HepG2 (cell line): Measurements from ENCODE around the gene GRHL1. TPM values are rescaled to one million over a fixed set of nuclear protein-coding genes. Genes with fewer than 3 reads are reported as not detected.

Experiments used
- ATAC-seq: fragments of 200-7000 bp; cut with Tn5 transposase; 3 replicates; pipeline ENCODE4 v1.9.1; 2020; ENCODE audit warnings: mild to moderate bottlenecking, moderate library complexity
- BruUV-seq: library from RNA; stranded (reverse); fragments of 400-500 nt; replicated peaks from 2 replicates; lab custom pipeline; 2021; lab: Mats Ljungman, UMichigan
- CTCF ChIA-PET: fragments of 300-600 bp; formaldehyde crosslinking; extraction: SDS; loops from one replicate; lab custom pipeline; 2021; ENCODE audit warnings: low total read pairs, inconsistent platforms, low intra/inter-chr PET ratio; lab: Yijun Ruan, JAX
- POLR2A ChIA-PET: fragments of 350-600 bp; sonication (Branson Sonifier 250); formaldehyde crosslinking; loops from one replicate; lab custom pipeline; 2020; ENCODE audit warnings: antibody characterized with exemption, inconsistent platforms; lab: Yijun Ruan, JAX
- DNase-seq: peaks from one replicate; pipeline ENCODE4 v3.0.0-alpha.2; 2015; ENCODE audit warnings: low spot score
- FAIRE-seq: peaks from 3 replicates; lab custom pipeline; 2011; peaks lifted over from hg19 to GRCh38; lab: Jason Lieb, UNC
- H2AFZ ChIP-seq: one replicate; pipeline ENCODE4 v1.6.1; 2011; ENCODE audit warnings: low read length, inconsistent platforms
- H3K27ac ChIP-seq: fragments of 300-600 bp; 3 replicates; pipeline ENCODE4 v1.8.0; 2011; ENCODE audit warnings: mixed run types, mild to moderate bottlenecking, mixed read lengths, low read length, inconsistent platforms; ENCODE audit not compliant: insufficient read depth; ENCODE audit errors: extremely low read length
- H3K27me3 ChIP-seq, 2 experiments: fragments of 200-600 bp in 1 of 2; 2 replicates in 1 of 2; 3 replicates in 1 of 2; pipeline versions ENCODE4 v1.6.0 to v1.8.0; 2011; ENCODE audit warnings: low read length in 2 of 2, mild to moderate bottlenecking in 2 of 2, moderate library complexity in 2 of 2, inconsistent platforms in 1 of 2; ENCODE audit not compliant: insufficient read depth in 2 of 2, control insufficient read depth in 1 of 2
- H3K36me3 ChIP-seq, 2 experiments: fragments of 200-600 bp in 1 of 2; replicated peaks in 1 of 2; 2 replicates in 1 of 2; 3 replicates in 1 of 2; pipeline versions ENCODE4 v1.5.1 to v1.8.0; 2011; ENCODE audit warnings: low read length in 2 of 2, inconsistent platforms in 1 of 2; ENCODE audit not compliant: insufficient read depth in 2 of 2, control insufficient read depth in 1 of 2
- H3K4me1 ChIP-seq: 2 replicates; pipeline ENCODE4 v1.5.1; 2012; ENCODE audit warnings: low read length, inconsistent platforms; ENCODE audit not compliant: insufficient read depth
- H3K4me2 ChIP-seq: 2 replicates; pipeline ENCODE4 v1.6.0; 2011; ENCODE audit warnings: low read depth, low read length, inconsistent platforms
- H3K4me3 ChIP-seq, 3 experiments: fragments of 200-600 bp in 1 of 3; sonication (generic), shearing (Covaris generic) in 1 of 3; replicated peaks in 1 of 3; 2 replicates each; pipeline ENCODE4 v1.5.1; 2011 to 2016; ENCODE audit warnings: low read length in 3 of 3, inconsistent platforms in 2 of 3, low read depth in 2 of 3, mild to moderate bottlenecking in 2 of 3, control low read depth in 1 of 3, mixed read lengths in 1 of 3; ENCODE audit not compliant: insufficient read depth in 1 of 3
- H3K79me2 ChIP-seq: one replicate; pipeline ENCODE4 v1.6.1; 2011; ENCODE audit warnings: low read length, inconsistent platforms; ENCODE audit not compliant: insufficient read depth
- H3K9ac ChIP-seq: 2 replicates; pipeline ENCODE4 v1.6.0; 2011; ENCODE audit warnings: mild to moderate bottlenecking, low read depth, low read length, inconsistent platforms; ENCODE audit not compliant: insufficient read depth
- H3K9me3 ChIP-seq: 2 replicates; pipeline ENCODE4 v1.5.1; 2012; ENCODE audit warnings: mild to moderate bottlenecking, low read length
- H4K20me1 ChIP-seq: 2 replicates; pipeline ENCODE4 v1.6.0; 2011; ENCODE audit warnings: inconsistent platforms, mild to moderate bottlenecking, low read length, moderate library complexity; ENCODE audit not compliant: insufficient read depth
- MAFK ChIP-seq, 2 experiments: IDR thresholded peaks in 1 of 2; conservative IDR thresholded peaks in 1 of 2; 2 replicates each; pipeline ENCODE4 v1.6.1; 2011; ENCODE audit warnings: improper control_type of control experiment in 2 of 2, low read length in 2 of 2
- ZFP36 ChIP-seq: fragments of 150-350 bp; IDR thresholded peaks from 2 replicates; pipeline ENCODE4 v1.6.1; 2018; ENCODE audit warnings: borderline replicate concordance, low read length, low read depth; ENCODE audit not compliant: partially characterized antibody
- ZMYM3 ChIP-seq: sonication (generic); formaldehyde crosslinking; IDR thresholded peaks from 2 replicates; pipeline ENCODE4 v1.5.1; 2020; ENCODE audit warnings: mild to moderate bottlenecking, missing genetic modification reagents
- ZNF296 ChIP-seq: sonication (generic); formaldehyde crosslinking; conservative IDR thresholded peaks from 2 replicates; pipeline ENCODE4 v1.5.0; 2020; ENCODE audit warnings: mild to moderate bottlenecking, missing genetic modification reagents
- ZNF768 ChIP-seq: sonication (generic); formaldehyde crosslinking; IDR thresholded peaks from 2 replicates; pipeline ENCODE4 v1.4.0; 2020; ENCODE audit warnings: missing genetic modification reagents
- WGBS: methylation state at CpG from one replicate; pipeline ENCODE4 v1.1.6; 2017; ENCODE audit warnings: low lambda C conversion rate; 5-methylcytosine and 5-hydroxymethylcytosine counted together
- in situ Hi-C: cut with HindIII; loops from 2 replicates; pipeline ENCODE4 v1.10.0; 2017; ENCODE audit warnings: low pct_unique_long_range_greater_than_20kb; ENCODE audit not compliant: extremely low pct_ligation_motif_present
- intact Hi-C: fragments of 100-400 bp; cut with micrococcal nuclease; formaldehyde crosslinking; loops from one replicate; pipeline ENCODE4 v1.10.0; 2022; ENCODE audit not compliant: unreplicated experiment
- polyA plus RNA-seq, 8 experiments: library from polyadenylated mRNA; depleted of rRNA in 3 of 8; stranded (reverse) in 7 of 8; unstranded in 1 of 8; fragments of >200 nt; fragmentation: Illumina TruSeq in 4 of 8; extraction: Trizol in 4 of 8; gene quantifications; 2 replicates each; pipeline versions ENCODE4 v1.2.1 to v1.2.3, GENCODE V29; 2011 to 2016; ENCODE audit warnings: low read depth in 4 of 8, missing spikeins in 1 of 8, mixed read lengths in 1 of 8; ENCODE audit not compliant: insufficient read depth in 1 of 8
- total RNA-seq, 5 experiments: library from RNA; depleted of rRNA; stranded (reverse); fragments of >200 nt; fragmentation: Illumina TruSeq; extraction: Trizol; gene quantifications; 2 replicates each; pipeline ENCODE4 v1.2.3, GENCODE V29; 2016; ENCODE audit warnings: low read depth in 1 of 5
- TF ChIP-seq, protein P1 (sequence below): sonication (generic); formaldehyde crosslinking; IDR thresholded peaks from 2 replicates; pipeline ENCODE4 v1.4.0; 2020; ENCODE audit warnings: mild to moderate bottlenecking, missing genetic modification reagents

GRHL1 gene
- total and polyA plus RNA-seq, 2 of the 13 experiments (the other 11 are each of a cell fraction or from before 2014, with no cell fraction given): 9.3 to 12.0 TPM

DNA sequence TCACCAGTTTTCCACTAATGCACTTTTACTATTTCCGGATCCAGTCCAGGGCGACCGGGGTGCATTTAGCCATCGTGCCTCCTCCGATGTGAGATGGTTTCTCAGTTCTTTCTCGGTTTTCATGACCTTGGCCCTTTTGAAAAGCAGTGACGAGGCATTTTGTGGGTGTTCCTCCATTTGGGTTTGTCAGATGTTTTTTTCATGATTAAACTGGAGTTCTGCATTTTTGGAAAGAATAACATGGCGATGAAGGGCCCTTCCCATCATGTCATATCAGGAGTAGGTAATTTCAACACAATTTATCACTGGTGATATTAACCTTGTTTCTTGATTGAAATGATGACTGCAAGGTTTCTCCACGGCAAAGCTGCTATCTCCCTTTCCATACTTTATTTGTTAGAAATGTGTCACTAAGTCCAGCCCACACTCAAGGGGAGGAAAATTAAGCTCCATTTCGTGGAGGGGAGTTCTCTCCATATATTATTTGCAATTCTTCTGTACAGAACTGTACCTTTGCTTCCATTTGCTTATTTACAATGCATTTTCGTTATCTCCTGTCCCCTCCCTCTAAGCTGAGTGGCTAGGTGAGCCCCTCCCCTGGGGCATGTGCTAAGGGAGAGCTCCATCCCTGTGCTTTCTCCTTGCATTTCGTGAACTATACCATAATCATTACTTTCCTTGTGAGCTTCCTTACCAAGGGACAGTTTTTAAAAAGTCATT is 83.0 kb downstream of the GRHL1 start:
- H3K27ac ChIP-seq: no peak overlapping the region
- POLR2A ChIA-PET: interaction anchor here (0.8 kb wide), 1 partner anchor 8 kb away, joined by 5 read pairs; no protein-coding TSS in a partner anchor
- TF ChIP-seq ZNF296 (CRISPR knock-in tag): no peak
- peaks cover 38% of the 10 kb centered on the region for H3K4me1 ChIP-seq
- no peak overlapping the region for H3K4me2 ChIP-seq
- H4K20me1 ChIP-seq: no peaks in the 10 kb centered on the region
- 48% methylated on average over 12 of the region's 12 CpGs for WGBS
- no peak for DNase-seq
- no peaks in the 10 kb centered on the region for H3K9me3 ChIP-seq
- no peak overlapping the region for H2AFZ ChIP-seq
- H3K9ac ChIP-seq: no peak overlapping the region
- no peaks in the 10 kb centered on the region for H3K36me3 ChIP-seq
- CTCF ChIA-PET: no interaction called here
- intact Hi-C loops (no loop called here), in situ Hi-C loops (no loop called here)
- peaks cover 2 to 68% of the 10 kb centered on the region in 2 experiments for H3K27me3 ChIP-seq
- H3K79me2 ChIP-seq: no peaks in the 10 kb centered on the region
- no TSS peak for BruUV-seq
- no peak overlapping the region for H3K4me3 ChIP-seq
- ATAC-seq: no peak
- no peak for FAIRE-seq

DNA sequence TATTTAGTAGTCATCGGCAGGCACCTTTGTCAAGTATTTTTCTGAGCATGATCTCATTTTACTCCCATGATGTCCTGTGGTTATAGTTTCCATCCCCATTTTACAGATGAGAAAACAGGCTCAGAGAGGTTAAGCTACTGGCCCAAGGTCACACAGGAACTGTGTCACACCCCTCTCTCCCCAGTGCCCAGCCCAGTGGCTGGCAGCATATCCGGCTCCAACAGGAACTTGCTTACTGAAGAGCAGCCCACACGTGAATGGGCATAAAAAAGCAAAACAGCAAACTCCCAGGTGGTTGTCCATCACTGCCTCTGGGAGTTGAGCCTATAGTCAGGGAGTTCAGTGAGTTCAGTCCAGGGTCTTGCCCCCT is 83.5 kb downstream of the GRHL1 start:
- Histone ChIP-seq H3K27ac (no peak overlapping the region), H3K4me1 (peaks cover 32% of the 10 kb centered on the region), H3K27me3 (peaks cover 4 to 68% of the 10 kb centered on the region in 2 experiments), H3K4me3 (no peak overlapping the region), H3K36me3 (no peaks in the 10 kb centered on the region), H3K9ac (no peak overlapping the region), H4K20me1 (no peaks in the 10 kb centered on the region), H3K79me2 (no peaks in the 10 kb centered on the region), H3K4me2 (no peak overlapping the region), H2AFZ (no peak overlapping the region), H3K9me3 (no peaks in the 10 kb centered on the region)
- ATAC-seq (no peak), FAIRE-seq (no peak), DNase-seq (no peak)
- WGBS: 26% methylated on average over 3 of the region's 3 CpGs
- CTCF ChIA-PET: no interaction called here
- POLR2A ChIA-PET: no interaction called here
- TF ChIP-seq MAFK (conservative IDR thresholded peaks at IDR 0.05 in 1 of 2, IDR thresholded peaks at IDR 0.05 in 1 of 2; ENCODE audit: low read length in 2 of 2): no peak
- peak; percentile 31 for TF ChIP-seq ZFP36
- TF ChIP-seq ZNF768: peak; percentile 98
- peak; percentile 64; the same call in 1 of the 2 replicates for TF ChIP-seq ZMYM3 (CRISPR knock-in tag)
- TF ChIP-seq, protein P1, sequence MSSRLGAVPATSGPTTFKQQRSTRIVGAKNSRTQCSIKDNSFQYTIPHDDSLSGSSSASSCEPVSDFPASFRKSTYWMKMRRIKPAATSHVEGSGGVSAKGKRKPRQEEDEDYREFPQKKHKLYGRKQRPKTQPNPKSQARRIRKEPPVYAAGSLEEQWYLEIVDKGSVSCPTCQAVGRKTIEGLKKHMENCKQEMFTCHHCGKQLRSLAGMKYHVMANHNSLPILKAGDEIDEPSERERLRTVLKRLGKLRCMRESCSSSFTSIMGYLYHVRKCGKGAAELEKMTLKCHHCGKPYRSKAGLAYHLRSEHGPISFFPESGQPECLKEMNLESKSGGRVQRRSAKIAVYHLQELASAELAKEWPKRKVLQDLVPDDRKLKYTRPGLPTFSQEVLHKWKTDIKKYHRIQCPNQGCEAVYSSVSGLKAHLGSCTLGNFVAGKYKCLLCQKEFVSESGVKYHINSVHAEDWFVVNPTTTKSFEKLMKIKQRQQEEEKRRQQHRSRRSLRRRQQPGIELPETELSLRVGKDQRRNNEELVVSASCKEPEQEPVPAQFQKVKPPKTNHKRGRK (CRISPR knock-in tag): no peak
- intact Hi-C loops (no loop called here), in situ Hi-C loops (no loop called here)
- no TSS peak for BruUV-seq
